ENCODE measurements around the gene PALLD. TPM values are rescaled to one million over a fixed set of nuclear protein-coding genes. Genes with fewer than 3 reads are reported as not detected.

Gene PALLD
- total RNA-seq, 1 experiment from 2014 or later, result 18.3 TPM

- no peak overlapping the region for H4K5ac ChIP-seq (ENCODE audit: insufficient read length, low read depth, low read length)
- H3K27ac Mint-ChIP-seq, result peak overlapping the region in 1 of 3 experiments; percentile 22; a peak in 1 of 7 replicates
- H3K23ac ChIP-seq (ENCODE audit: insufficient read length, low read depth, low read length), result no peak overlapping the region
- peaks cover 2% of the 10 kb centered on the region; the same call in 1 of the 2 replicates for H3K4me1 ChIP-seq (ENCODE audit: insufficient read depth, low read length)
- no peak overlapping the region for H2BK5ac ChIP-seq (ENCODE audit: insufficient read length, low read length)
- H2BK12ac ChIP-seq (ENCODE audit: insufficient read length, low read depth, low read length), result no peak overlapping the region
- H3K4me1 Mint-ChIP-seq, result peaks cover 13 to 15% of the 10 kb centered on the region in 2 experiments
- no peak for DNase-seq
- no peaks in the 10 kb centered on the region for H3K9me3 ChIP-seq (ENCODE audit: control insufficient read depth, low read depth, low read length)
- no peak overlapping the region for H3K14ac ChIP-seq (ENCODE audit: insufficient read depth, low read length)
- H3K36me3 Mint-ChIP-seq (ENCODE audit: insufficient read depth in 1 of 3, low read depth in 3 of 3), result peaks cover 2 to 22% (median 6%) of the 10 kb centered on the region in 3 experiments; a peak in 4 of 7 replicates
- no peak overlapping the region for H3K4me2 ChIP-seq (ENCODE audit: insufficient read depth, insufficient read length, low read length)
- no peak overlapping the region for H3K56ac ChIP-seq (ENCODE audit: insufficient read length, low read depth, low read length)
- H4K20me1 ChIP-seq (ENCODE audit: control insufficient read depth, insufficient read depth, insufficient read length), result no peaks in the 10 kb centered on the region
- no peaks in the 10 kb centered on the region for H3K27me3 ChIP-seq (ENCODE audit: insufficient read depth, low read length)
- no peaks in the 10 kb centered on the region for H3K79me1 ChIP-seq (ENCODE audit: insufficient read depth, low read depth, low read length, poor library complexity, severe bottlenecking)
- TF ChIP-seq CTCF (conservative IDR thresholded peaks at IDR 0.05), result no peak
- H3K4me3 Mint-ChIP-seq, result no peak overlapping the region
- H3K4ac ChIP-seq (ENCODE audit: low read depth, low read length), result no peak overlapping the region
- H3K27ac ChIP-seq (ENCODE audit: insufficient read length, low read depth, low read length), result no peak overlapping the region
- no peak overlapping the region for H3T11ph ChIP-seq (ENCODE audit: low read length)
- no peak overlapping the region for H2BK20ac ChIP-seq (ENCODE audit: low read depth, low read length, poor library complexity, severe bottlenecking)
- H2BK15ac ChIP-seq (ENCODE audit: low read depth, low read length), result no peak overlapping the region
- no peaks in the 10 kb centered on the region for H3K23me2 ChIP-seq (ENCODE audit: insufficient read length, low read depth, low read length, poor library complexity, severe bottlenecking)
- H3K18ac ChIP-seq (ENCODE audit: insufficient read length, low read depth, low read length), result no peak overlapping the region
- H3K9ac ChIP-seq (ENCODE audit: extremely low read depth, insufficient read length, low read length), result no peak overlapping the region
- no peak overlapping the region for H2AFZ ChIP-seq (ENCODE audit: low read length)
- H4K91ac ChIP-seq (ENCODE audit: insufficient read length, low read depth, low read length), result no peak overlapping the region
- H3K27me3 Mint-ChIP-seq (ENCODE audit: low read depth), result no peaks in the 10 kb centered on the region; the same call in 1 of the 2 replicates
- no peak overlapping the region for H4K8ac ChIP-seq (replicated peaks; ENCODE audit: insufficient read length, low read depth, low read length)
- H2AK5ac ChIP-seq (ENCODE audit: insufficient read length, low read length), result no peak overlapping the region
- no peak overlapping the region for H2BK120ac ChIP-seq (ENCODE audit: low read depth, low read length, poor library complexity, severe bottlenecking)
- no peaks in the 10 kb centered on the region for H3K79me2 ChIP-seq (ENCODE audit: insufficient read depth, low read length)
- WGBS (ENCODE audit: extremely low coverage, insufficient read length, low lambda C conversion rate), result no CpG with 5 or more reads among the region's 5 CpGs
- peaks cover 7 to 17% of the 10 kb centered on the region in 2 experiments; a peak in 4 of 5 replicates for H3K9me3 Mint-ChIP-seq
These were observed 228.0 kb downstream of the PALLD start for GRCh38 chr4:168724686-168725411.

All from H9 (cell line).